Breast epithelium (tissue), 4 donors: Measurements from ENCODE around the gene AGXT2. TPM values are rescaled to one million over a fixed set of nuclear protein-coding genes. Genes with fewer than 3 reads are reported as not detected.
"Not testable (repeated sequence)": the region's sequence is repeated elsewhere in the genome, so short reads cannot be mapped to it uniquely, and the experiment has no call there.

Source experiments
- DNase-seq, 2 donors: peaks; one replicate each; pipeline ENCODE4 v3.0.0-alpha.2; 2019; ENCODE audit warnings: low spot score in 2 of 2
- H3K27ac ChIP-seq, 2 donors: fragments of 200-600 bp; sonication (generic) in 1 of 2; one replicate each; pipeline ENCODE4 v1.5.1; 2016 to 2019; ENCODE audit warnings: mild to moderate bottlenecking in 1 of 2
- H3K27me3 ChIP-seq, 2 donors: fragments of 200-600 bp; sonication (generic) in 1 of 2; one replicate each; pipeline versions ENCODE4 v1.5.1 to v1.6.0; 2017 to 2019; ENCODE audit warnings: control low read depth in 1 of 2, mild to moderate bottlenecking in 1 of 2
- H3K36me3 ChIP-seq: fragments of 200-600 bp; one replicate; pipeline ENCODE4 v1.5.1; 2019
- H3K4me1 ChIP-seq, 2 donors: fragments of 200-600 bp; sonication (generic); one replicate each; pipeline ENCODE4 v1.5.1; 2016 to 2019; ENCODE audit warnings: control low read depth in 1 of 2
- H3K4me3 ChIP-seq, 3 donors: fragments of 200-600 bp; sonication (generic); 1 replicate in 2 of 3; 2 replicates in 1 of 3; pipeline ENCODE4 v1.5.1; 2016 to 2019; ENCODE audit warnings: mild to moderate bottlenecking in 3 of 3, moderate library complexity in 2 of 3
- H3K9me3 ChIP-seq, 2 donors: fragments of 200-600 bp; sonication (generic) in 1 of 2; one replicate each; pipeline ENCODE4 v1.5.1; 2016 to 2019; ENCODE audit warnings: control low read depth in 1 of 2
- POLR2A ChIP-seq: fragments of 450-650 bp; IDR thresholded peaks from one replicate; pipeline ENCODE4 v1.6.1; 2016; ENCODE audit warnings: antibody characterized with exemption, mild to moderate bottlenecking, moderate library complexity
- POLR2AphosphoS5 ChIP-seq, 3 donors: sonication (generic); formaldehyde crosslinking; IDR thresholded peaks; one replicate each; pipeline ENCODE4 v1.6.1; 2017; ENCODE audit warnings: antibody characterized with exemption in 3 of 3
- intact Hi-C: fragments of 100-400 bp; cut with DNase I; formaldehyde crosslinking; loops from one replicate; pipeline ENCODE4 v1.15.1; 2023; ENCODE audit warnings: low total_unique reads
- total RNA-seq, 3 donors: library from RNA; depleted of rRNA; stranded (reverse); fragments of >200 nt; gene quantifications; one replicate each; pipeline ENCODE4 v1.1.0, GENCODE V29; 2016
- TF ChIP-seq, protein P1 (sequence below), 3 donors: fragments of 450-650 bp; IDR thresholded peaks; one replicate each; pipeline ENCODE4 v1.5.1; 2016 to 2017; ENCODE audit warnings: antibody characterized with exemption in 3 of 3, mild to moderate bottlenecking in 3 of 3, moderate library complexity in 3 of 3

Gene AGXT2
- total RNA-seq, 3 donors from 2014 or later, result not detected

DNA sequence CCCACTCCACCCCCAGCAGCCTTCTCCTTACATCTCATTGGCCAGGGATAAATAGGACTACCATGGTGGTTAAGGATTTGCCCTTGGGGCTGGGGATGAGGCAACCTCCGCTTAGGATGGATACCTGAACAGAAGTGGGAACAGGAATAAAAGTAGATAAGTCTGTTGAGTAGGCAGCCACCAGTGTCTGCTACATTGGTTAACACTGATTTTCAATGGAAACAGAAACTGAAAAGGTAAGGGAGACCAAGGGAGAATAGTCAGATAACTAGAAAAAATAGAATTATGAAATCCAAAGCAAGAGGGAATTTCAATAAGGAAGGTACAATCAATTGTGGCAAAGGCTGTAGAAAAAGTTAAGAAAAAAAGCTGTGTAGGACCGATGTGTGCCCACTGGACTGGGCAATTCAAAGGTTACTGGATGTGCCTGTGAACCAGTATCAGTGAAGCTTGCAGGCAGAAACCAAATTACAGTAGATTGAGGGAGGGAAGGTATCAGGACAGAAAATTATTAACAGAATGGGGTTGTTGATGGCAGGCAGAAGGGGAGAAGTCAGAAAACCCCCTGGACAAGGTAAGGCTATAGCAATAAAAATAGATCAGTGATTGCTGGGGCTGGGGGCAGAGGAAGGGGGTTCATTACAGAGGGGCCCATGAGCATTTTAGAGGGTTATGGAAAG lies 69.7 kb downstream of the AGXT2 start:
- intact Hi-C loops, result no loop called here
- Histone ChIP-seq H3K36me3 (no peaks in the 10 kb centered on the region), H3K27ac (no peak overlapping the region), H3K27me3 (no peaks in the 10 kb centered on the region), H3K9me3 (no peaks in the 10 kb centered on the region), H3K4me3 (no peak overlapping the region), H3K4me1 (no peaks in the 10 kb centered on the region)
- DNase-seq, result no peak
- TF ChIP-seq POLR2AphosphoS5 (IDR thresholded peaks at IDR 0.05), result no peak
- TF ChIP-seq POLR2A, result no peak
- TF ChIP-seq, protein P1, sequence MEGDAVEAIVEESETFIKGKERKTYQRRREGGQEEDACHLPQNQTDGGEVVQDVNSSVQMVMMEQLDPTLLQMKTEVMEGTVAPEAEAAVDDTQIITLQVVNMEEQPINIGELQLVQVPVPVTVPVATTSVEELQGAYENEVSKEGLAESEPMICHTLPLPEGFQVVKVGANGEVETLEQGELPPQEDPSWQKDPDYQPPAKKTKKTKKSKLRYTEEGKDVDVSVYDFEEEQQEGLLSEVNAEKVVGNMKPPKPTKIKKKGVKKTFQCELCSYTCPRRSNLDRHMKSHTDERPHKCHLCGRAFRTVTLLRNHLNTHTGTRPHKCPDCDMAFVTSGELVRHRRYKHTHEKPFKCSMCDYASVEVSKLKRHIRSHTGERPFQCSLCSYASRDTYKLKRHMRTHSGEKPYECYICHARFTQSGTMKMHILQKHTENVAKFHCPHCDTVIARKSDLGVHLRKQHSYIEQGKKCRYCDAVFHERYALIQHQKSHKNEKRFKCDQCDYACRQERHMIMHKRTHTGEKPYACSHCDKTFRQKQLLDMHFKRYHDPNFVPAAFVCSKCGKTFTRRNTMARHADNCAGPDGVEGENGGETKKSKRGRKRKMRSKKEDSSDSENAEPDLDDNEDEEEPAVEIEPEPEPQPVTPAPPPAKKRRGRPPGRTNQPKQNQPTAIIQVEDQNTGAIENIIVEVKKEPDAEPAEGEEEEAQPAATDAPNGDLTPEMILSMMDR (IDR thresholded peaks at IDR 0.05), result no peak

DNA sequence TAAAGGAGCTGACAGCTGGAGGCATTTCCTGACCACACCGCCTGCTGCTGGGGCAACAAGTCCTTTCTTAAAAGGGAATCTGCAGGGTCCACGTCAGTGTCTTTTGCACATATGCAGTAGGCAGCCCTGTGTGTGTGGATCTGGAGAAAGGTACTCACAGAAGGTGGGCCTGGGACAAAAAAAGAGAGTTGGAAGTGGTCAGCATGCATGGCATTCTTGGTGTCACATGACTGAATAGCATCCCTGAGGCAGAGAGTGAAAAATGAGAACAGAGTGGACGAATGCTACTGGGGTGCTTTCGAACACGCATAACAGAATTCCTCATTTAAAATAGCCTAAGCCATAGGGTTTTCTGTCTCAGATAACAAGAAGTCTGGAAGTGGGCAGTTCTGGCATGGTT lies 71.4 kb downstream of the AGXT2 start:
- intact Hi-C loops, result no loop called here
- no peak overlapping the region for H3K27ac ChIP-seq
- no peaks in the 10 kb centered on the region for H3K4me1 ChIP-seq
- no peaks in the 10 kb centered on the region for H3K27me3 ChIP-seq
- H3K36me3 ChIP-seq, result no peaks in the 10 kb centered on the region
- no peak overlapping the region for H3K4me3 ChIP-seq
- TF ChIP-seq POLR2A (no peak), POLR2AphosphoS5 (IDR thresholded peaks at IDR 0.05) (no peak)
- TF ChIP-seq, protein P1 (IDR thresholded peaks at IDR 0.05), result no peak
- H3K9me3 ChIP-seq, result no peaks in the 10 kb centered on the region
- no peak for DNase-seq

DNA sequence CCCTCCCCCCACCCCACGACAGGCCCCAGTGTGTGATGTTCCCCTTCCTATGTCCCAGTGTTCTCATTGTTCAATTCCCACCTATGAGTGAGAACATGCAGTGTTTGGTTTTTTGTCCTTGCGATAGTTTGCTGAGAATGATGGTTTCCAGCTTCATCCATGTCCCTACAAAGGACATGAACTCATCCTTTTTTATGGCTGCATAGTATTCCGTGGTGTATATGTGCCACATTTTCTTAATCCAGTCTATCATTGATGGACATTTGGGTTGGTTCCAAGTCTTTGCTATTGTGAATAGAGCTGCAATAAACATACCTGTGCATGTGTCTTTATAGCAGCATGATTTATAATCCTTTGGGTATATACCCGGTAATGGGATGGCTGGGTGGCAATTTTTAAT lies 76.1 kb downstream of the AGXT2 start:
- DNase-seq, H3K27me3 ChIP-seq, H3K4me1 ChIP-seq, H3K4me3 ChIP-seq, H3K27ac ChIP-seq, H3K9me3 ChIP-seq, intact Hi-C loops, H3K36me3 ChIP-seq: not testable (repeated sequence)

DNA sequence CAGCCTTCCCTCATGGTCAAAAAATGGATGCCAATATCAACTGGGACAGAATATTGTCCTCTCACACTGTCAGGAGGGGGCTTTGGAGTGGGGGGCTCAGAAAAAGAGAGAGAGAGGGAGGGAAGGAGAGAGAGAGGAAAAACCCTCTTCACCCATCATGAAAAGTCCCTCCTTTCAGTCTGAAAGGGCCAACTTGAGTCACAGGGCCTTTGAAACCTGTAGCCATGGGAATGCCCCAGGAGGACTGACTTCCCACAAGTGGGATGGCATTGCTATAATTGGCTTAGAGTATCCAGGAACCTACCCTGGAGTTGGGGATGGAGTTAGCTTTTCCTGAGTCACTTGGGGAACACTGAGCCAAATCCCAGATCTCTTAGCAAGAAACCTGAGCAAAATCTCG lies 77.2 kb downstream of the AGXT2 start:
- no peaks in the 10 kb centered on the region for H3K27me3 ChIP-seq
- H3K36me3 ChIP-seq, result no peaks in the 10 kb centered on the region
- H3K4me1 ChIP-seq, result no peaks in the 10 kb centered on the region
- peaks cover 0 to 6% of the 10 kb centered on the region in 2 donors for H3K9me3 ChIP-seq
- intact Hi-C loops, result no loop called here
- no peak overlapping the region for H3K4me3 ChIP-seq
- no peak overlapping the region for H3K27ac ChIP-seq
- DNase-seq, result no peak
- TF ChIP-seq POLR2A (no peak), POLR2AphosphoS5 (IDR thresholded peaks at IDR 0.05) (no peak)
- TF ChIP-seq, protein P1 (IDR thresholded peaks at IDR 0.05), result no peak

DNA sequence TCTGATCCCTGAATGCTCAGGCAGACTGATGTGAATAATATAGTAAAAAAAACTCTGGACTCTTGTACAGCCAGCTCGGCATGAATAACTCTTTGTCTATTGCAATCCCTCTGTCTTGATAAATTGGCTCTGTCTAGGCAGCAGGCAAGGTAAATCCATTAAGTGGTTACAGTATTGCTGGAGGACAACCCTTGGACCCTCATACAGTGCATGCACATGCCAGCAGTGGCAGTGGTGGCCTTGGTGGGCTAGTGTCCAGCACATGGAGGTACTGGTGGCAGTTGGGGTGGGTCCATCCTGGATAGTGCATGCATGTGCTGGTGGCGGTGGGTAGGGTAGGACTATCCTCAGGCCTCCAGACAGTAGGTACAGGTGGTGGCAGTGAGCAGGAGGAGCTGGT lies 79.5 kb downstream of the AGXT2 start:
- Histone ChIP-seq H3K4me1 (no peaks in the 10 kb centered on the region), H3K27ac (no peak overlapping the region), H3K9me3 (peaks cover 0 to 6% of the 10 kb centered on the region in 2 donors), H3K27me3 (no peaks in the 10 kb centered on the region), H3K36me3 (no peaks in the 10 kb centered on the region), H3K4me3 (no peak overlapping the region)
- TF ChIP-seq POLR2A (no peak), POLR2AphosphoS5 (IDR thresholded peaks at IDR 0.05) (no peak)
- TF ChIP-seq, protein P1 (IDR thresholded peaks at IDR 0.05), result no peak
- no peak for DNase-seq
- intact Hi-C loops, result no loop called here
